Measurements from ENCODE around the gene IL1R2.
A peak's percentile ranks its signal among the peaks of the same experiment; 100 is the strongest.

Gene IL1R2

DNA sequence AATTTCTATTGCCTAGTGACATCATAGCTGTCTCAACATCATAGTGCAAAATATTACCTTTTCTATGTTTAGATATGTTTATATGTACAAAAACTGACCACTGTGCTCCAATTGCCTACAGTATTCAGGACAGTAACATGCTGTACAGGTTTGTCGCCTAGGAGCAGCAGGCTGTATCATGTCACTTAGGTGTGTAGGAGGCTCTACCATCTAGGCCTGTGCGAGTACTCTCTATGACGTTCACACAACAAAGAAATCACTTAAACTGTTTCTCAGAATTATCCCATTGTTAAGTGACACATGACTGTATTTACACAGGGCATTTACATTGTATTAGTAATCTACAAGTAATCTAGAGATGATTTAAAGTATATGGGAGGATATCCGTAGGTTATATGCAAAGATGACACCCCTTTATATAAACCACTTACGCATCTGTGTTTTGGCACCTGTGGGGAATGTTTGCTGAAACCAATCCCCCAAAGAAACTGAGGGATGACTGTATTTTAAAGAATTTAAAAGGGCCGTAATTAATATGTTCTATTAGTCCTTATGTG lies 24.7 kb downstream of the IL1R2 start:
- no peak overlapping the region for H3K27ac ChIP-seq (ENCODE audit: low read length)
- H3K9me3 ChIP-seq (ENCODE audit: insufficient read depth, low read length) = no peaks in the 10 kb centered on the region
- no peak overlapping the region for H3K9ac ChIP-seq (ENCODE audit: low read length)
- no peaks in the 10 kb centered on the region for H3K27me3 ChIP-seq (ENCODE audit: low read depth, low read length)
- no peak overlapping the region for H3K4me3 ChIP-seq (ENCODE audit: low read length)
- no peaks in the 10 kb centered on the region for H3K79me2 ChIP-seq (ENCODE audit: low read length)
- peaks cover 38% of the 10 kb centered on the region for H3K4me1 ChIP-seq (ENCODE audit: low read length)
- H3K4me2 ChIP-seq (ENCODE audit: low read length) = no peak overlapping the region
- peaks cover 16% of the 10 kb centered on the region for H3K36me3 ChIP-seq (replicated peaks; ENCODE audit: low read depth, low read length)
- TF ChIP-seq, protein P1, sequence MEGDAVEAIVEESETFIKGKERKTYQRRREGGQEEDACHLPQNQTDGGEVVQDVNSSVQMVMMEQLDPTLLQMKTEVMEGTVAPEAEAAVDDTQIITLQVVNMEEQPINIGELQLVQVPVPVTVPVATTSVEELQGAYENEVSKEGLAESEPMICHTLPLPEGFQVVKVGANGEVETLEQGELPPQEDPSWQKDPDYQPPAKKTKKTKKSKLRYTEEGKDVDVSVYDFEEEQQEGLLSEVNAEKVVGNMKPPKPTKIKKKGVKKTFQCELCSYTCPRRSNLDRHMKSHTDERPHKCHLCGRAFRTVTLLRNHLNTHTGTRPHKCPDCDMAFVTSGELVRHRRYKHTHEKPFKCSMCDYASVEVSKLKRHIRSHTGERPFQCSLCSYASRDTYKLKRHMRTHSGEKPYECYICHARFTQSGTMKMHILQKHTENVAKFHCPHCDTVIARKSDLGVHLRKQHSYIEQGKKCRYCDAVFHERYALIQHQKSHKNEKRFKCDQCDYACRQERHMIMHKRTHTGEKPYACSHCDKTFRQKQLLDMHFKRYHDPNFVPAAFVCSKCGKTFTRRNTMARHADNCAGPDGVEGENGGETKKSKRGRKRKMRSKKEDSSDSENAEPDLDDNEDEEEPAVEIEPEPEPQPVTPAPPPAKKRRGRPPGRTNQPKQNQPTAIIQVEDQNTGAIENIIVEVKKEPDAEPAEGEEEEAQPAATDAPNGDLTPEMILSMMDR (IDR thresholded peaks at IDR 0.05; ENCODE audit: low read depth, low read length) = no peak
- no peak for TF ChIP-seq EZH2phosphoT487 (IDR thresholded peaks at IDR 0.05; ENCODE audit: low read depth)
- no peaks in the 10 kb centered on the region for H4K20me1 ChIP-seq (ENCODE audit: insufficient read depth, low read length)
- H2AFZ ChIP-seq (ENCODE audit: low read depth, low read length) = no peak overlapping the region

DNA sequence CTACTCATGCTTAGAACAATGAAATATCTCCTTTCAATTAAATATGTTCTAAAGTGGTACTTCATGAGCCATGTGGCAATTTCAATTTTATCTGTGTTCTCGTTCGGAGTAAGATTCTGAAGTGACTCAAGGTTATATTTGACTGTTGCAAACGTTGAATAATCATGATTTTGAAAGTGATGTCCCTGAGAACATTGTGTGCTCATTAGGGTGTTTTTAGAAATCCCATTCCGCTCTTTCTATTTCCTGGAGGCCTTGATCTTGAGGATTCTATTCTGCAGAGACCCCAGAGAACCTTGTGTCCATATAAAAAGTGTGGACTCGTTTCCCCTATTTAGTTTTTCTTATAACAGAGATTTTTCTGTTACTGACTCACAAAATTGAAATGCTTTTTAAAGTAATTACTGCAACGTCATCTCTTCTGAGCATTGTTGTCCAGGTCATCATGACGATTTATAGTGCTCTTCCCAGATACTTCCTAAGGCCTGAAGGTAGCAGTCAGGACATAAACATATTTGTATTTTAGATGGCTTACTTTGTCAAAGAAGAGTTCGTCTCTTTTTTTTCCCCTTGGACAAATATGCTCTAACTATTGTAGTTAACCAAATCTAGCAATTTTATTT lies 27.2 kb downstream of the IL1R2 start:
- no peaks in the 10 kb centered on the region for H3K36me3 ChIP-seq (replicated peaks; ENCODE audit: low read depth, low read length)
- H3K9ac ChIP-seq (ENCODE audit: low read length) = no peak overlapping the region
- H4K20me1 ChIP-seq (ENCODE audit: insufficient read depth, low read length) = no peaks in the 10 kb centered on the region
- H3K4me1 ChIP-seq (ENCODE audit: low read length) = peaks cover 18% of the 10 kb centered on the region
- TF ChIP-seq EZH2phosphoT487 (IDR thresholded peaks at IDR 0.05; ENCODE audit: low read depth) = no peak
- TF ChIP-seq, protein P1 (IDR thresholded peaks at IDR 0.05; ENCODE audit: low read depth, low read length) = no peak
- no peak overlapping the region for H3K27ac ChIP-seq (ENCODE audit: low read length)
- H2AFZ ChIP-seq (ENCODE audit: low read depth, low read length) = no peak overlapping the region
- no peak overlapping the region for H3K4me2 ChIP-seq (ENCODE audit: low read length)
- H3K4me3 ChIP-seq (ENCODE audit: low read length) = no peak overlapping the region
- H3K79me2 ChIP-seq (ENCODE audit: low read length) = no peaks in the 10 kb centered on the region
- no peaks in the 10 kb centered on the region for H3K27me3 ChIP-seq (ENCODE audit: low read depth, low read length)
- H3K9me3 ChIP-seq (ENCODE audit: insufficient read depth, low read length) = no peaks in the 10 kb centered on the region

DNA sequence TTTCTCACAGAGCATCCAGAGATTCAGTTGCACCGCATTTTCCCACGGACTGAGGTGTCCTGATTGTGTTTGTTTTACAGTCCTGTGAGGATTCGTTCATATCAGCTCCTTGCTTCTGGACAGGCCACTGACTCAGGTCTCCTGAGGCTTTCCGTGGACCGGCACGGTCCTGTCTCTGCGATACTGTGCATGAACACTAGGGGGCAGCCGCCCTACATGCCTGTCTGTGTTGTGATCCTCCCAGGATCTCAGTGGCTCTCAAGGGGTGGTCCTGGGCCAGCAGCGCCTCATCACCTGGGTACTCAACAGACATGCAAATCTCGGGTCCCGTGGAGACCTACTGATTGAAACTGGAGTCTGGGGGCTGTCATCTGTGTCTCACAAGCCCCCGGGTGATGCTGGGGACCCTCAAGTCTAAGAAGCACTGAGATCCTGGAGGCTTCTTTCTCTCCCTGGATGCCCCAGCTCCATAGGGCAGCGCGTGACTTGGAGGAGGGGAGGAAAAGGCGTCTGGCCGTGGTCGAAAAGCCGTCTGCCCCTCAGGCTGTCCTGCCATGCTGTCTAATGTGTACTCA lies 28.9 kb downstream of the IL1R2 start:
- H3K27ac ChIP-seq (ENCODE audit: low read length) = no peak overlapping the region
- peaks cover 29% of the 10 kb centered on the region for H3K4me1 ChIP-seq (ENCODE audit: low read length)
- TF ChIP-seq EZH2phosphoT487 (IDR thresholded peaks at IDR 0.05; ENCODE audit: low read depth) = no peak
- TF ChIP-seq, protein P1 (IDR thresholded peaks at IDR 0.05; ENCODE audit: low read depth, low read length) = peak; percentile 95
- no peaks in the 10 kb centered on the region for H3K27me3 ChIP-seq (ENCODE audit: low read depth, low read length)
- no peaks in the 10 kb centered on the region for H3K9me3 ChIP-seq (ENCODE audit: insufficient read depth, low read length)
- peak overlapping the region; percentile 14; the same call in 1 of the 2 replicates for H3K9ac ChIP-seq (ENCODE audit: low read length)
- H3K79me2 ChIP-seq (ENCODE audit: low read length) = no peaks in the 10 kb centered on the region
- H4K20me1 ChIP-seq (ENCODE audit: insufficient read depth, low read length) = no peaks in the 10 kb centered on the region
- peak overlapping the region; percentile 37 for H3K4me3 ChIP-seq (ENCODE audit: low read length)
- peak overlapping the region; percentile 27; the same call in 1 of the 2 replicates for H2AFZ ChIP-seq (ENCODE audit: low read depth, low read length)
- H3K4me2 ChIP-seq (ENCODE audit: low read length) = peak overlapping the region; percentile 61
- H3K36me3 ChIP-seq (replicated peaks; ENCODE audit: low read depth, low read length) = no peaks in the 10 kb centered on the region

DNA sequence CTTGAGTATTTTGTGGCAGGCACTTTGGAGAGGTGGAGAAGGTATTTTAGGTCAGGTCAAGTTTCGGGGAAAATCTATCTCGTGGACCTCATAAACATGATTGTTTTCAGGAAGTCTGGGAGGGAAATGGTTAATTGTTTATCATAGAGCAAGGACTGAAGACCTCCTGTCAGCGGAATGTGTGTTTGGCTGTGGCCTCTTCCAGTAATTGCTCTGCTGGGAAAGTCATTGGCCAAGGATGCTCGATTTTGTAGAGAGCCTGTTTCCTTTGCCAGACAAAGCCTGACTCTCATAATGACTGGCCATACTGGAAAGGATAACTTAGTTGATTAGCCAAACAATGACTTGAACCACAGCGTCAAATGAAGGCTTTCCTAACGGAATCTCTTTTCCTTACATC lies 30.0 kb downstream of the IL1R2 start:
- Histone ChIP-seq H3K4me3 (ENCODE audit: low read length) (no peak overlapping the region), H3K9me3 (ENCODE audit: insufficient read depth, low read length) (no peaks in the 10 kb centered on the region), H3K27ac (ENCODE audit: low read length) (no peak overlapping the region), H3K27me3 (ENCODE audit: low read depth, low read length) (no peaks in the 10 kb centered on the region), H3K4me1 (ENCODE audit: low read length) (peaks cover 35% of the 10 kb centered on the region), H4K20me1 (ENCODE audit: insufficient read depth, low read length) (no peaks in the 10 kb centered on the region), H3K9ac (ENCODE audit: low read length) (no peak overlapping the region), H3K36me3 (replicated peaks; ENCODE audit: low read depth, low read length) (peaks cover 7% of the 10 kb centered on the region), H2AFZ (ENCODE audit: low read depth, low read length) (no peak overlapping the region), H3K4me2 (ENCODE audit: low read length) (no peak overlapping the region), H3K79me2 (ENCODE audit: low read length) (no peaks in the 10 kb centered on the region)
- TF ChIP-seq EZH2phosphoT487 (IDR thresholded peaks at IDR 0.05; ENCODE audit: low read depth) = no peak
